ENCODE data around the gene NME7.
A peak's percentile ranks its signal among the peaks of the same experiment; 100 is the strongest.

NME7 gene

GRCh38 chr1:169117014-169117413, 250.6 kb downstream of the NME7 start:
- Histone ChIP-seq H3K36me3 (ENCODE audit: control insufficient read depth in 2 of 2, insufficient read depth in 1 of 2, low read length in 2 of 2) (peaks cover 23 to 52% of the 10 kb centered on the region in 2 experiments), H3K4me1 (ENCODE audit: control insufficient read depth, insufficient read depth, low read length) (peaks cover 12% of the 10 kb centered on the region), H3K4me3 (ENCODE audit: low read depth, low read length) (no peak overlapping the region), H3K9me3 (ENCODE audit: control insufficient read depth, insufficient read depth, low read depth, low read length) (no peaks in the 10 kb centered on the region), H3K27ac (ENCODE audit: extremely low read depth, low read depth, low read length) (no peak overlapping the region)
- TF ChIP-seq ZXDB (tag by site-specific recombination; IDR thresholded peaks at IDR 0.05) (no peak), SALL2 (tag by site-specific recombination; IDR thresholded peaks at IDR 0.05; ENCODE audit: borderline replicate concordance) (no peak), ZNF350 (tag by site-specific recombination; IDR thresholded peaks at IDR 0.05) (no peak), ZNF777 (tag by site-specific recombination; IDR thresholded peaks at IDR 0.05; ENCODE audit: borderline replicate concordance) (no peak), OSR2 (tag by site-specific recombination; IDR thresholded peaks at IDR 0.05) (no peak), ZNF274 (IDR thresholded peaks at IDR 0.05; ENCODE audit: low read length) (no peak), ZNF274 (tag by site-specific recombination; IDR thresholded peaks at IDR 0.05; ENCODE audit: borderline replicate concordance) (no peak), ZBTB7A (tag by site-specific recombination; IDR thresholded peaks at IDR 0.05; ENCODE audit: low read depth) (no peak), KLF8 (tag by site-specific recombination; IDR thresholded peaks at IDR 0.05) (no peak), ZNF561 (tag by site-specific recombination; IDR thresholded peaks at IDR 0.05; ENCODE audit: borderline replicate concordance) (no peak), ZNF660 (tag by site-specific recombination; IDR thresholded peaks at IDR 0.05) (no peak), ZNF692 (tag by site-specific recombination; IDR thresholded peaks at IDR 0.05) (no peak), ZNF610 (tag by site-specific recombination; IDR thresholded peaks at IDR 0.05; ENCODE audit: borderline replicate concordance) (no peak)
- TF ChIP-seq, protein P1, sequence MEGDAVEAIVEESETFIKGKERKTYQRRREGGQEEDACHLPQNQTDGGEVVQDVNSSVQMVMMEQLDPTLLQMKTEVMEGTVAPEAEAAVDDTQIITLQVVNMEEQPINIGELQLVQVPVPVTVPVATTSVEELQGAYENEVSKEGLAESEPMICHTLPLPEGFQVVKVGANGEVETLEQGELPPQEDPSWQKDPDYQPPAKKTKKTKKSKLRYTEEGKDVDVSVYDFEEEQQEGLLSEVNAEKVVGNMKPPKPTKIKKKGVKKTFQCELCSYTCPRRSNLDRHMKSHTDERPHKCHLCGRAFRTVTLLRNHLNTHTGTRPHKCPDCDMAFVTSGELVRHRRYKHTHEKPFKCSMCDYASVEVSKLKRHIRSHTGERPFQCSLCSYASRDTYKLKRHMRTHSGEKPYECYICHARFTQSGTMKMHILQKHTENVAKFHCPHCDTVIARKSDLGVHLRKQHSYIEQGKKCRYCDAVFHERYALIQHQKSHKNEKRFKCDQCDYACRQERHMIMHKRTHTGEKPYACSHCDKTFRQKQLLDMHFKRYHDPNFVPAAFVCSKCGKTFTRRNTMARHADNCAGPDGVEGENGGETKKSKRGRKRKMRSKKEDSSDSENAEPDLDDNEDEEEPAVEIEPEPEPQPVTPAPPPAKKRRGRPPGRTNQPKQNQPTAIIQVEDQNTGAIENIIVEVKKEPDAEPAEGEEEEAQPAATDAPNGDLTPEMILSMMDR (tag by site-specific recombination; IDR thresholded peaks at IDR 0.05) = no peak
- ChIA-PET CTCF (interaction anchor here (0.6 kb wide), 2 partner anchors 46 to 465 kb away, joined by 3 to 5 read pairs; no protein-coding TSS in a partner anchor), POLR2A (interaction anchor here (0.6 to 3.1 kb wide), 3 partner anchors 10 to 115 kb away, joined by 3 to 13 read pairs (median 5); partner anchors contain the start of gene ATP1B1)

- Histone ChIP-seq H3K4me1 (ENCODE audit: control insufficient read depth, insufficient read depth, low read length) (peaks cover 12% of the 10 kb centered on the region), H3K36me3 (ENCODE audit: control insufficient read depth in 2 of 2, insufficient read depth in 1 of 2, low read length in 2 of 2) (peaks cover 31 to 54% of the 10 kb centered on the region in 2 experiments), H3K9me3 (ENCODE audit: control insufficient read depth, insufficient read depth, low read depth, low read length) (no peaks in the 10 kb centered on the region), H3K27ac (ENCODE audit: extremely low read depth, low read depth, low read length) (no peak overlapping the region), H3K4me3 (ENCODE audit: low read depth, low read length) (no peak overlapping the region)
- CTCF ChIA-PET = interaction anchor here (0.7 kb wide), 2 partner anchors 133 to 1223 kb away, joined by 3 read pairs; no protein-coding TSS in a partner anchor
- POLR2A ChIA-PET = no interaction called here
- no peak for TF ChIP-seq ZNF514 (tag by site-specific recombination; IDR thresholded peaks at IDR 0.05)
- TF ChIP-seq ZNF658 (tag by site-specific recombination; IDR thresholded peaks at IDR 0.05) = no peak
- TF ChIP-seq ZSCAN18 (tag by site-specific recombination; IDR thresholded peaks at IDR 0.05) = no peak
- TF ChIP-seq YY2 (tag by site-specific recombination; IDR thresholded peaks at IDR 0.05) = no peak
- TF ChIP-seq ZNF335 (tag by site-specific recombination; conservative IDR thresholded peaks at IDR 0.05) = no peak
- no peak for TF ChIP-seq RBAK (tag by site-specific recombination; IDR thresholded peaks at IDR 0.05)
- no peak for TF ChIP-seq ZNF785 (tag by site-specific recombination; IDR thresholded peaks at IDR 0.05)
- no peak for TF ChIP-seq ZNF776 (tag by site-specific recombination; IDR thresholded peaks at IDR 0.05; ENCODE audit: borderline replicate concordance)
- no peak for TF ChIP-seq ZNF530 (tag by site-specific recombination; IDR thresholded peaks at IDR 0.05; ENCODE audit: low read depth)
- peak; percentile 49; the same call in 1 of the 2 replicates for TF ChIP-seq ZFHX2 (tag by site-specific recombination; conservative IDR thresholded peaks at IDR 0.05)
- TF ChIP-seq ZNF561 (tag by site-specific recombination; IDR thresholded peaks at IDR 0.05; ENCODE audit: borderline replicate concordance) = no peak
- TF ChIP-seq ZNF488 (tag by site-specific recombination; IDR thresholded peaks at IDR 0.05) = no peak
- peak; percentile 39; the same call in 1 of the 2 replicates for TF ChIP-seq EGR2 (tag by site-specific recombination; IDR thresholded peaks at IDR 0.05; ENCODE audit: low read depth)
- no peak for TF ChIP-seq ZNF555 (tag by site-specific recombination; conservative IDR thresholded peaks at IDR 0.05)
- no peak for TF ChIP-seq ZNF830 (tag by site-specific recombination; IDR thresholded peaks at IDR 0.05; ENCODE audit: low read depth)
- TF ChIP-seq ZNF416 (tag by site-specific recombination; IDR thresholded peaks at IDR 0.05) = no peak
These were observed 251.6 kb downstream of the NME7 start for GRCh38 chr1:169115891-169116585.

All from HEK293 (cell line).